ENCODE results near the gene NID1. TPM values are rescaled to one million over a fixed set of nuclear protein-coding genes. Genes with fewer than 3 reads are reported as not detected.
A peak's percentile ranks its signal among the peaks of the same experiment; 100 is the strongest.
"Not testable (repeated sequence)": the region's sequence is repeated elsewhere in the genome, so short reads cannot be mapped to it uniquely, and the experiment has no call there.

Gene NID1
- total RNA-seq, 2 donors from 2014 or later = 0.12 to 0.29 TPM

DNA sequence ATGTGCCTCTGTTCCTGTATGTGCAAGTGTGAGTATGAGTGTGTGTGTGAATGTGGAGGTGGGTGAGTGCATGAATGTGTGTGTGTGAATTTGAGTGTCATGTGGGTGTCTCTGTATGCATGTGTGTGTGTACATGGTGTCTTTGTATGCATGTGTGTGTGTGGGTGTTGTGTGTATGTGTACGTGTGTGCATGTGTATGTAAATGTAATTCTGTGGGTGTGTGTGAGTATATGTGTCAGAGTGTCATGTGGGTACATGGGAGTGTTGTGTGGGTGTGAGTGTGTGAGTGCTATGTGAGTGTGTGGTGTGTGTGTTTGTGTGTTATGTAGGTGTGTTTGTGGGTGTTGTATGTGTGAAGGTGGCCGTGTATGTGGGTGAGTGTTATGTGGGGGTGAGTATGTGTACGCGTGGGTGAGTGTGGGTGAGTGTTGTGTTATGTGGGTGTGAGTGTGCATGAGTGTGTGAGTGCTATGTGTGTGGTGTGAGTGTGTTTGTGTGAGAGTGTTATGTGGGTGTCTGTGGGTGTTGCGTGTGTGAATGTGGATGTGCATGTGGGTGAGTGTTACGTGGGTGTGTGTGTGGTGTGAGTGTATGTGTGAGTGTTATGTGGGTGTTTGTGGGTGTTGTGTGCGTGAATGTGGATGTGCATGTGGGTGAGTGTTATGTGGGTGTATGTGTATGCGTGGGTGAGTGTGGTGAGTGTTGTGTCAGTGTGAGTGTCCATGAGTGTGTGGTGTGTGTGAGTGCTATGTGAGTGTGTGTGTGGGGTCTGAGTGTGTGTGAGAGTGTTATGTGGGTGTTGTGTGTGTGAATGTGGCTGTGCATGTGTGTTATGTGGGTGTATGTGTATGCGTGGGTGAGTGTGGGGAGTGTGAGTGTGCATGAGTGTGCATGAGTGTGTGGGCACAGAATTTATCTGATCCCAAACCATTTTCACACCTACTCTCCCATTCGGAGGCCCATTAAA lies 36.6 kb upstream of the NID1 start:
- ATAC-seq (replicated peaks in 1 of 2) (no peak), DNase-seq (no peak)
- Mint-ChIP-seq H3K4me1 (ENCODE audit: low read depth) (peaks cover 8% of the 10 kb centered on the region), H3K27ac (no peak overlapping the region), H3K9me3 (peaks cover 5% of the 10 kb centered on the region in 2 donors), H3K4me3 (no peak overlapping the region), H3K27me3 (ENCODE audit: low read depth) (no peaks in the 10 kb centered on the region), H3K36me3 (ENCODE audit: insufficient read depth in 2 of 2) (peaks cover 7% of the 10 kb centered on the region in 2 donors)

DNA sequence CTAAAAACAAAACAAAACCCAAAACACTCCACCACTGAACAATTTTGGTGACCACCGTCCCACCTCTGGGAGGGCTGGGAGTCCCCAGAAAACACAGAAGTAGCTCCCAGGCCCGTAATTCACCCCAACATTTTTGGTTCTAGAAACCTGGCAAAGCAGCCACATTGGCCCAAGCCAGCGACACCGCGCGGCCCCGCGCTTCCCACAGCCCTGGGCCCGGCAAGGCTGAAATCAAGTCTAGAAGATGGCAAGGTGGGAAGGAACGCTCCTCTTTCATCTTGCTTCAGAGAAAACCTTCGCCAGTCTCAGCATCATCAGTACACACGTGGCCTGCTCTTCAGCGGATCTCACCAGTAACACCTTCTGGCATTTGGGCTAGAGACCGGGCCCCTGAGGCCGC lies 35.9 kb upstream of the NID1 start:
- Mint-ChIP-seq H3K4me1 (ENCODE audit: low read depth) (peaks cover 8% of the 10 kb centered on the region), H3K4me3 (no peak overlapping the region), H3K27ac (no peak overlapping the region), H3K9me3 (peaks cover 5 to 7% of the 10 kb centered on the region in 2 donors), H3K27me3 (ENCODE audit: low read depth) (peaks cover under 1% of the 10 kb centered on the region), H3K36me3 (ENCODE audit: insufficient read depth in 2 of 2) (peaks cover 7 to 10% of the 10 kb centered on the region in 2 donors)
- no peak for ATAC-seq (replicated peaks in 1 of 2)
- no peak for DNase-seq

DNA sequence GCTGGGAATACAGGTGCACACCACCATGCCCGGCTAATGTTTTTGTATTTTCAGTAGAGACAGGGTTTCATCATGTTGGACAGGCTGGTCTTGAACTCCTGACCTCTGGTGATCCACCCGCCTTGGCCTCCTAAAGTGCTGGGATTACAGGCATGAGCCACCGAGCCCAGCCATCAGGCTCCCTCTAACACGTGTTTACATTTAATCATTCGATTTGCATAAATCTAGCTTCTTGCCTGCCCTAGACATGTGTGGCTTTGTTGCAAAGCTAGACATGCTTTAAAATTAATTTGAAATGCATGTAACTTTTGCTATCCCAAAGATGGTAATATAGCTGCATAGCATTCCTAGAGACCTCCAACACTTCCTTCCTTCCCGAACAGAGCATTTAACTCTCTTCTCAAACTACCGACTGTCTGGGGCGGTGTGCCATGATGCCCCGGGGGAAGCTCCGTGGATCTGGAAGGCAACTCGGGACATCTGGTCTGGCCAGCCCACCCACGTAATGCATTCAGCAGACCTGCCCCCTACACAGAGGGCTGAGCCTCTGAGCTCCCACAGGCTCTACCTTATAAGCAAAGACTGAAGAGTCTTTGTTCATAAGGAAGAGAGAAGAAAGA lies 34.6 kb upstream of the NID1 start:
- Mint-ChIP-seq H3K4me3 (no peak overlapping the region), H3K27me3 (ENCODE audit: low read depth) (peaks cover 9% of the 10 kb centered on the region), H3K9me3 (peaks cover 5 to 10% of the 10 kb centered on the region in 2 donors), H3K27ac (no peak overlapping the region), H3K36me3 (ENCODE audit: insufficient read depth in 2 of 2) (peaks cover 7 to 11% of the 10 kb centered on the region in 2 donors), H3K4me1 (ENCODE audit: low read depth) (peaks cover 8% of the 10 kb centered on the region)
- ATAC-seq (replicated peaks in 1 of 2) (no peak), DNase-seq (no peak)

DNA sequence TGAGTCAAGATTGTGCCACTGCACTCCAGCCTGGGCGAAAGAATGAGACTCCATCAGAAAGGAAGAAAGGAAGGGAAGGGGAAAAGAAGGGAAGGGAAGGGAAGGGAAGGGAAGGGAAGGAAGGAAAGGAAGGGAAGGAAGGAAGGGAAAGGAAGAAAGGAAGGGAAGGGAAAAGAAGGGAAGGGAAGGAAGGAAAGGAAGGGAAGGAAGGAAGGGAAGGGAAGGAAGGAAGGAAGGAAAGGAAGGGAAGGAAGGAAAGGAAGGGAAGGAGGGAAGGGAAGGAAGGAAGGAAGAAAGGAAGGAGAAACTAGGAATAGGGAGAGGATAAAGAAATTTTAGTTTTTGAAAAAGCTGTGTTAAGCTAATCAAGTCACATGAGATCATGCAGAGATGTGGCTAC lies 33.4 kb upstream of the NID1 start:
- no peak for ATAC-seq (replicated peaks in 1 of 2)
- Mint-ChIP-seq H3K4me1 (ENCODE audit: low read depth) (peaks cover 8% of the 10 kb centered on the region), H3K4me3 (no peak overlapping the region), H3K36me3 (ENCODE audit: insufficient read depth in 2 of 2) (peaks cover 7 to 11% of the 10 kb centered on the region in 2 donors), H3K9me3 (peaks cover 5 to 10% of the 10 kb centered on the region in 2 donors), H3K27me3 (ENCODE audit: low read depth) (peaks cover 9% of the 10 kb centered on the region), H3K27ac (peak overlapping the region; percentile 39)
- DNase-seq = no peak

DNA sequence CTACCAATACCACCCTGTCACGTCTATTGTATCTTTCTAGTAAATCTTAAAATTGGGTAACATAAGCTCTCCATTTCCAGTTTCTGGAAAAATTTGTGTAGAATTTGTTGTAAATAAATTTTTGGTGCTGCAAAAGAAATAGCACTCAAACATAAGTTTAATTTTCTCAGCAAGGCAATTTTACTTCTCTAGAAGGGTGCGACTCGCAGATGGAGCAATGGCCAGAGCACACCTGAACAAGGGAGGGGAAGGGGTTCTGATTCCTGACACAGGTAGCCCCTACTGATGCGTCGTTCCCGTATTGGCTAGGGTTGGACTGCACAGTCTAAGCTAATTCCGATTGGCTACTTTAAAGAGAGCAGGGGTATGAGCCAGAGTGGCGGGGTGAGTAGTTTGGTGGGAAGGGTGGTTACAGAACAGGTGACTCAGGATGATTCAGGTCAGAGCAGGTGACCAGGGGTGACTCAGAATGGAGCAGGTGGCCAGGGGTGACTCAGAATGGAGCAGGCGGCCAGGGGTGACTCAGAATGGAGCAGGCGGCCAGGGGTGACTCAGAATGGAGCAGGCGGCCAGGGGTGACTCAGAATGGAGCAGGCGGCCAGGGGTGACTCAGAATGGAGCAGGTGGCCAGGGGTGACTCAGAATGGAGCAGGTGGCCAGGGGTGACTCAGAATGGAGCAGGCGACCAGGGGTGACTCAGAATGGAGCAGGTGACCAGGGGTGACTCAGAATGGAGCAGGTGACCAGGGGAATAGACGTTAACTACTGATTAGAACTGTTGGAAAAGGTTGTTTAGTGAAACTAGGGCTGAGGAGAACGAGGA lies 32.0 kb upstream of the NID1 start:
- ATAC-seq (replicated peaks in 1 of 2) (peak; percentile 71 to 79), DNase-seq (peak; percentile 89 to 94)
- H3K9me3 Mint-ChIP-seq; H3K4me1 Mint-ChIP-seq (ENCODE audit: low read depth); H3K27me3 Mint-ChIP-seq (ENCODE audit: low read depth): not testable (repeated sequence)
- H3K4me3 Mint-ChIP-seq = peak overlapping the region in 1 of 2 donors; percentile 53
- peaks cover 7 to 11% of the 10 kb centered on the region in 2 donors for H3K36me3 Mint-ChIP-seq (ENCODE audit: insufficient read depth in 2 of 2)
- peak overlapping the region; percentile 98 for H3K27ac Mint-ChIP-seq

DNA sequence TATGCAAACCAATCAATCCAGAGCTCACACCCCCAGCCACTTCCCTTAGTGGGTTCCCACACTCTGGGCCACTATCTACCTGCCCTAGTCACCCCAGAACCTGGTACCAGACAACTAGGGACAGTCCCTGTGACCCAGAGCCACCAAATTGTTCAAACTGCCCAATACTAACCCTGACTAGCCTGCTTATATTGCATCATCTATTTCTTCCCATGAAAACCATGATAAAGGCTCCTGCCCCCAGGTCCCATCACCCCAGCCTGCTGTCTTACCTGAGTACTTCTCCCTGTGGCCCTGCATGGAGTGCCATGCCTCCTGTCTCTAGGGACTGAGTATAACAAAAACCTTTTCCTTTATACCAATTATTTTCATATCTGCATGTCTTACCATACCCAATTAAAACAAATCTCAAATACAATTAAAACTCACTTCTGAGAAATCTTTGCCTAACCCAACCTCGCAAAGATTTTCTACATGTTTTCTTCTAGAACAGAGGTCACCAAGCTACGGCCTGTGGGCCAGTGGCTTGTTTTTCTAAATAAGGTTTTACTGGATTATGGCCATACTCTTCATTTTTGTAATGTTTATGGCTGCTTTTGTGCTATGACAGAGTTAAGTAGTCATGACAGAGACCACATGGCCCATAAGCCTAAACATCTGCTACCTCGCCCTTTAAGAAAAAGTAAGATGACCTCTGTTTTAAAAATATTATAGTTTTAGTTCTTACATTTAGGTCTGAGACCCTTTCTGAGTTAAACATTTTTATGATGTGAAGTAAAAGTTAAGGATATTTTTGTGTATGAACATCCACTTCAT lies 31.0 kb upstream of the NID1 start:
- Mint-ChIP-seq H3K27ac (peak overlapping the region; percentile 98), H3K9me3 (peaks cover 5 to 10% of the 10 kb centered on the region in 2 donors), H3K4me3 (no peak overlapping the region), H3K36me3 (ENCODE audit: insufficient read depth in 2 of 2) (peaks cover 7 to 11% of the 10 kb centered on the region in 2 donors), H3K4me1 (ENCODE audit: low read depth) (peaks cover 8% of the 10 kb centered on the region), H3K27me3 (ENCODE audit: low read depth) (peaks cover 9% of the 10 kb centered on the region)
- ATAC-seq (replicated peaks in 1 of 2) (no peak), DNase-seq (no peak)

DNA sequence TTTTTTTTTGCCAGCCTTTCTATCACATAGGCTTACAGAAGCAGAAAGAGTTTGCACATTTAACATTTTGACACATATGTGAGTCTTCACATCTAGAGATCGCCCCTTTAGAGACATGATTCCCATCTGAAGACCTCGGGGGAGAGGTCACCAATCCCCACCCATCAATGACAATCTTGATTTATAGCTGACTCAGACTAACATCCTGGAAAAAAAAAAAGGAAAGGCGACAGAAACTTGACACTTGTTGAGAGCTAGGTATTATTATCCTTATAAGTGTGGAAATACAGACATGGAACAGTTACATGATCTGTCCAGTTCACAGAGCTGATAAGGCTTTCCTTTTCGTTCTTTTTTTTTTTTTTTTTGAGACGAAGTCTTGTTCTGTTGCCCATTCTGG lies 28.0 kb upstream of the NID1 start:
- Mint-ChIP-seq H3K36me3 (ENCODE audit: insufficient read depth in 2 of 2) (peaks cover 6 to 11% of the 10 kb centered on the region in 2 donors), H3K27me3 (ENCODE audit: low read depth) (peaks cover 9% of the 10 kb centered on the region)
- ATAC-seq (replicated peaks in 1 of 2) = no peak

DNA sequence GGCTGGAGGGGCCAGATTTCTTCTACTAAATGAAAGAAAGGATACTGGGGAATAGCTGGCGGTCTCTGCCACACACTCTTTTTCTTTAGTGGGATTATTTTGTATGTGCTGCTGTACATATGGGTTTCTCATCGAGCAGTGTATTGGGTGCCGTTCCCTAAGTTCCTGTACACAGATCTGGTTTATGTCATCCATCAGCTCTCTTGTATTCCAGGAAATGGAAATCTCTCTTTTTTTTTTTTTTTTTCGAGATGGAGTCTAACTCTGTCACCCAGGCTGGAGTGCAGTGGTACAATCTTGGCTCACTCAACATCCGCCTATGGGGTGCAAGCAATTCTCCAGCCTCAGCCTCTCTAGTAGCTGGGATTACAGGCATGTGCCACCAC lies 27.0 kb upstream of the NID1 start:
- no peak for DNase-seq
- Mint-ChIP-seq H3K36me3 (ENCODE audit: insufficient read depth in 2 of 2) (peaks cover 3 to 8% of the 10 kb centered on the region in 2 donors), H3K27ac (no peak overlapping the region), H3K4me1 (ENCODE audit: low read depth) (peaks cover 7% of the 10 kb centered on the region), H3K27me3 (ENCODE audit: low read depth) (peaks cover 9% of the 10 kb centered on the region), H3K9me3 (peaks cover 2 to 8% of the 10 kb centered on the region in 2 donors), H3K4me3 (no peak overlapping the region)
- no peak for ATAC-seq (replicated peaks in 1 of 2)

More for the DNA sequence above, 28.0 kb upstream of the NID1 start:
- no peak for DNase-seq
- Mint-ChIP-seq H3K4me3 (no peak overlapping the region), H3K4me1 (ENCODE audit: low read depth) (peaks cover 15% of the 10 kb centered on the region), H3K27ac (no peak overlapping the region), H3K9me3 (peaks cover 5 to 10% of the 10 kb centered on the region in 2 donors)

DNA sequence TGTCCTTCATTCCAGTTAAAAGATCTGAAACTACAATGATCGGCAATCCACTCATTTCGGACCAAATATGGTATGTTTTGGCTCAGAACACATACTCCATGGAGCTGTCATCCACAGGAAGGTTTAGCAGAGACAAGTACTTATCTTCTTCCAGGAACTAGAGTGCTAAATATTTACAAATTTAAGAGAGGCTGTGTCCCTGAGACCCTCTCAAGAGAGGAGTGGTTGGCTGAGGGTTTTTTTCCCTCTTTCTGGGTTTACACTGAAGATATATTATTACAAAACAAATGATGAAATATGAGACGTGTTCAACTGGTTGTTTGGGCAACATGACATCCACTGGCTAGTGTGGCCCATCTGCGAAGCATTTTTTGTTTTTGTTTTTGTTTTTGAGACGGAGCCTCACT lies 25.9 kb upstream of the NID1 start:
- Mint-ChIP-seq H3K27ac (no peak overlapping the region), H3K36me3 (ENCODE audit: insufficient read depth in 2 of 2) (peaks cover 0 to under 1% of the 10 kb centered on the region in 2 donors), H3K27me3 (ENCODE audit: low read depth) (peaks cover 8% of the 10 kb centered on the region), H3K4me3 (no peak overlapping the region), H3K4me1 (ENCODE audit: low read depth) (peaks cover 7% of the 10 kb centered on the region), H3K9me3 (peaks cover 0 to 2% of the 10 kb centered on the region in 2 donors)
- no peak for DNase-seq
- ATAC-seq (replicated peaks in 1 of 2) = no peak

DNA sequence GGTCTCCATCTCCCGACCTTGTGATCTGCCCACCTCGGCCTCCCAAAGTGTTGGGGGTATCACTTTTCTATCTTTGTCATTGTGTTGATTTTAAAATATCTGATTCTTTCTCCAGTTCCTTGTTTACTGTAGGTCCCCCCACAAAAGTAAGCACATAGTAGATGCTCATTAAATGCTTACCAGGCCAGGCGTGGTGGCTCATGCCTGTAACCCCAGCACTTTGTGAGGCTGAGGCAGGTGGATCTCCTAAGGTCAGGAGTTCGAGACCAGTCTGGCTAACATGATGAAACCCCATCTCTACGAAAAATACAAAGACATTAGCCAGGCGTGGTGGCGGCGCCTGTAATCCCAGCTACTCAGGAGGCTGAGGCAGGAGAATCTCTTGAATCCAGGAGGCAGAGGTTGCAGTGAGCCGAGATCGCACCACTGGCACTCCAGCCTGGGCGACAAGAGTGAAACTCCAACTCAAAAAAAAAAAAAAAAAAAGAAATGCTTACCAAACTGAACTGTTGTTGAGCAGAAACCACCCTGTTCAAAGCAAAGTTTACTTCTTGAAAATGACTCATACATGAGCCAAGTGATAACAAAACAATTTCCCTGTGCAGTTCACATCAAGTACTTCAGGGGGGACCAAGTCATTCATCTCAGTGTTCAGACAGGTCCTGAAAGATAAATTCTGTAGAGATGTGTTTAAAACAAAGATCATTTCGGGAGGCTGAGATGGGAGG lies 24.3 kb upstream of the NID1 start:
- no peaks in the 10 kb centered on the region for H3K9me3 Mint-ChIP-seq
- peaks cover 11% of the 10 kb centered on the region for H3K4me1 Mint-ChIP-seq (ENCODE audit: low read depth)
- H3K4me3 Mint-ChIP-seq = no peak overlapping the region
- no peaks in the 10 kb centered on the region for H3K36me3 Mint-ChIP-seq (ENCODE audit: insufficient read depth in 2 of 2)
- no peak for DNase-seq
- peak; percentile 84 to 87 for ATAC-seq (replicated peaks in 1 of 2)
- H3K27me3 Mint-ChIP-seq (ENCODE audit: low read depth) = no peaks in the 10 kb centered on the region
- H3K27ac Mint-ChIP-seq = no peak overlapping the region

DNA sequence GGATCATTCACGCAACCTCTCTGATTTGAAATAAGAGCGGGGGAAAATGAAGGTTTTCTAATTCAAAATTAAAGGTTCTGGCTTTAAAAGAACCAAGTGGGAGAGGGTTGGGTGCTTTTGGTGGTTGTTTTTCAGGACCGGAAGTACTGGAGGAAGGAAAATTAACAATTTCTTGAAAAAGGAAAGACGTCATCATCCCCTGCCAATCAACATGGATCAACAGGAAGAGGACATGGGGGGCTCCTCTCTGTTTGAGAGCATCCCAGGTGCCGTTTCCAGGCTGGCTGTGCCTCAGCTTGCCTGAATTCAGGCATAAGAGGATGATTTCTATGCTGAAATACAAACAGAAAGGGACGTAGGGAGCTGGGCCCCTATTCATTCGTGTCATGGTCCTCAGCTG lies 21.6 kb upstream of the NID1 start:
- Mint-ChIP-seq H3K36me3 (ENCODE audit: insufficient read depth in 2 of 2) (no peaks in the 10 kb centered on the region), H3K4me1 (ENCODE audit: low read depth) (peaks cover 22% of the 10 kb centered on the region), H3K27me3 (ENCODE audit: low read depth) (no peaks in the 10 kb centered on the region), H3K27ac (no peak overlapping the region), H3K9me3 (no peaks in the 10 kb centered on the region), H3K4me3 (no peak overlapping the region)
- no peak for ATAC-seq (replicated peaks in 1 of 2)
- DNase-seq = no peak
